ENCODE measurements around the gene ZFPL1.

ZFPL1 gene

GRCh38 chr11:65130631-65131416 lies 46.8 kb downstream of the ZFPL1 start:
- Histone ChIP-seq H3K9ac (ENCODE audit: low read depth, low read length) (no peak overlapping the region), H3K4me3 (ENCODE audit: low read depth, low read length) (no peak overlapping the region), H3K4me1 (ENCODE audit: control insufficient read depth, insufficient read depth, low read length) (peaks cover 3% of the 10 kb centered on the region), H3K27me3 (ENCODE audit: control insufficient read depth, insufficient read depth, low read length) (no peaks in the 10 kb centered on the region), H3K9me3 (ENCODE audit: control insufficient read depth, insufficient read depth, low read length) (no peaks in the 10 kb centered on the region), H3K36me3 (ENCODE audit: control insufficient read depth, insufficient read depth, low read length) (peaks cover 64% of the 10 kb centered on the region)

GRCh38 chr11:65131417-65131776 lies 47.4 kb downstream of the ZFPL1 start:
- H3K9me3 ChIP-seq (ENCODE audit: control insufficient read depth, insufficient read depth, low read length): no peaks in the 10 kb centered on the region
- H3K36me3 ChIP-seq (ENCODE audit: control insufficient read depth, insufficient read depth, low read length): peaks cover 59% of the 10 kb centered on the region
- H3K4me3 ChIP-seq (ENCODE audit: low read depth, low read length): no peak overlapping the region
- peaks cover 4% of the 10 kb centered on the region for H3K4me1 ChIP-seq (ENCODE audit: control insufficient read depth, insufficient read depth, low read length)
- no peaks in the 10 kb centered on the region for H3K27me3 ChIP-seq (ENCODE audit: control insufficient read depth, insufficient read depth, low read length)
- H3K9ac ChIP-seq (ENCODE audit: low read depth, low read length): no peak overlapping the region

- no peaks in the 10 kb centered on the region for H3K27me3 ChIP-seq (ENCODE audit: control insufficient read depth, insufficient read depth, low read length)
- H3K36me3 ChIP-seq (ENCODE audit: control insufficient read depth, insufficient read depth, low read length): peaks cover 54% of the 10 kb centered on the region
- no peak overlapping the region for H3K9ac ChIP-seq (ENCODE audit: low read depth, low read length)
- H3K9me3 ChIP-seq (ENCODE audit: control insufficient read depth, insufficient read depth, low read length): no peaks in the 10 kb centered on the region
- H3K4me1 ChIP-seq (ENCODE audit: control insufficient read depth, insufficient read depth, low read length): peaks cover 4% of the 10 kb centered on the region
- H3K4me3 ChIP-seq (ENCODE audit: low read depth, low read length): no peak overlapping the region
These were observed 47.8 kb downstream of the ZFPL1 start for GRCh38 chr11:65131895-65132237.

GRCh38 chr11:65132238-65132987 lies 48.4 kb downstream of the ZFPL1 start:
- Histone ChIP-seq H3K36me3 (ENCODE audit: control insufficient read depth, insufficient read depth, low read length) (peaks cover 53% of the 10 kb centered on the region), H3K4me1 (ENCODE audit: control insufficient read depth, insufficient read depth, low read length) (peaks cover 4% of the 10 kb centered on the region), H3K9ac (ENCODE audit: low read depth, low read length) (no peak overlapping the region), H3K27me3 (ENCODE audit: control insufficient read depth, insufficient read depth, low read length) (no peaks in the 10 kb centered on the region), H3K4me3 (ENCODE audit: low read depth, low read length) (no peak overlapping the region), H3K9me3 (ENCODE audit: control insufficient read depth, insufficient read depth, low read length) (no peaks in the 10 kb centered on the region)

GRCh38 chr11:65132988-65133700 lies 49.1 kb downstream of the ZFPL1 start:
- Histone ChIP-seq H3K9me3 (ENCODE audit: control insufficient read depth, insufficient read depth, low read length) (no peaks in the 10 kb centered on the region), H3K27me3 (ENCODE audit: control insufficient read depth, insufficient read depth, low read length) (no peaks in the 10 kb centered on the region), H3K9ac (ENCODE audit: low read depth, low read length) (peak overlapping the region; percentile 96), H3K36me3 (ENCODE audit: control insufficient read depth, insufficient read depth, low read length) (peaks cover 47% of the 10 kb centered on the region), H3K4me3 (ENCODE audit: low read depth, low read length) (peak overlapping the region; percentile 99), H3K4me1 (ENCODE audit: control insufficient read depth, insufficient read depth, low read length) (peaks cover 4% of the 10 kb centered on the region)

- Histone ChIP-seq H3K27me3 (ENCODE audit: control insufficient read depth, insufficient read depth, low read length) (no peaks in the 10 kb centered on the region), H3K36me3 (ENCODE audit: control insufficient read depth, insufficient read depth, low read length) (peaks cover 41% of the 10 kb centered on the region), H3K4me1 (ENCODE audit: control insufficient read depth, insufficient read depth, low read length) (peaks cover 4% of the 10 kb centered on the region), H3K4me3 (ENCODE audit: low read depth, low read length) (peak overlapping the region; percentile 99), H3K9me3 (ENCODE audit: control insufficient read depth, insufficient read depth, low read length) (no peaks in the 10 kb centered on the region), H3K9ac (ENCODE audit: low read depth, low read length) (peak overlapping the region; percentile 96)
These were observed 49.7 kb downstream of the ZFPL1 start for GRCh38 chr11:65133724-65134123.

GRCh38 chr11:65134240-65134951 lies 50.4 kb downstream of the ZFPL1 start, which contains the start of gene SYVN1:
Gene SYVN1, minus strand, starts transcription at chr11:65134519. Its CDS starts 918 bp downstream, at chr11:65133601.
- Histone ChIP-seq H3K4me1 (ENCODE audit: control insufficient read depth, insufficient read depth, low read length) (peaks cover 4% of the 10 kb centered on the region), H3K4me3 (ENCODE audit: low read depth, low read length) (peak within 1 kb of the TSS; percentile 99), H3K27me3 (ENCODE audit: control insufficient read depth, insufficient read depth, low read length) (no peaks in the 10 kb centered on the region), H3K9me3 (ENCODE audit: control insufficient read depth, insufficient read depth, low read length) (no peaks in the 10 kb centered on the region), H3K9ac (ENCODE audit: low read depth, low read length) (peak within 1 kb of the TSS; percentile 96), H3K36me3 (ENCODE audit: control insufficient read depth, insufficient read depth, low read length) (peaks cover 36% of the 10 kb centered on the region)

- Histone ChIP-seq H3K27me3 (ENCODE audit: control insufficient read depth, insufficient read depth, low read length) (no peaks in the 10 kb centered on the region), H3K36me3 (ENCODE audit: control insufficient read depth, insufficient read depth, low read length) (peaks cover 29% of the 10 kb centered on the region), H3K9ac (ENCODE audit: low read depth, low read length) (peak overlapping the region; percentile 96), H3K4me3 (ENCODE audit: low read depth, low read length) (peak overlapping the region; percentile 99), H3K9me3 (ENCODE audit: control insufficient read depth, insufficient read depth, low read length) (no peaks in the 10 kb centered on the region), H3K4me1 (ENCODE audit: control insufficient read depth, insufficient read depth, low read length) (peaks cover 4% of the 10 kb centered on the region)
These were observed 51.1 kb downstream of the ZFPL1 start for GRCh38 chr11:65134952-65135632.

GRCh38 chr11:65135633-65136145 lies 51.7 kb downstream of the ZFPL1 start:
- Histone ChIP-seq H3K4me1 (ENCODE audit: control insufficient read depth, insufficient read depth, low read length) (peaks cover 4% of the 10 kb centered on the region), H3K9ac (ENCODE audit: low read depth, low read length) (peak overlapping the region; percentile 67), H3K27me3 (ENCODE audit: control insufficient read depth, insufficient read depth, low read length) (no peaks in the 10 kb centered on the region), H3K36me3 (ENCODE audit: control insufficient read depth, insufficient read depth, low read length) (peaks cover 25% of the 10 kb centered on the region), H3K9me3 (ENCODE audit: control insufficient read depth, insufficient read depth, low read length) (no peaks in the 10 kb centered on the region), H3K4me3 (ENCODE audit: low read depth, low read length) (peak overlapping the region; percentile 99)

- no peak overlapping the region for H3K9ac ChIP-seq (ENCODE audit: low read depth, low read length)
- peaks cover 16% of the 10 kb centered on the region for H3K36me3 ChIP-seq (ENCODE audit: control insufficient read depth, insufficient read depth, low read length)
- peaks cover 3% of the 10 kb centered on the region for H3K27me3 ChIP-seq (ENCODE audit: control insufficient read depth, insufficient read depth, low read length)
- peaks cover 4% of the 10 kb centered on the region for H3K4me1 ChIP-seq (ENCODE audit: control insufficient read depth, insufficient read depth, low read length)
- H3K9me3 ChIP-seq (ENCODE audit: control insufficient read depth, insufficient read depth, low read length): no peaks in the 10 kb centered on the region
- no peak overlapping the region for H3K4me3 ChIP-seq (ENCODE audit: low read depth, low read length)
These were observed 52.6 kb downstream of the ZFPL1 start for GRCh38 chr11:65136515-65137096.
